Measurements from ENCODE around the gene HERPUD2. TPM values are rescaled to one million over a fixed set of nuclear protein-coding genes. Genes with fewer than 3 reads are reported as not detected.
"Not testable (repeated sequence)": the region's sequence is repeated elsewhere in the genome, so short reads cannot be mapped to it uniquely, and the experiment has no call there.

Gene HERPUD2
- total RNA-seq, 1 donor from 2014 or later = 29.7 TPM

GRCh38 chr7:35680403-35681013, 14.4 kb downstream of the HERPUD2 start:
- no peak for DNase-seq (ENCODE audit: low read depth, low spot score)

GRCh38 chr7:35677582-35678356, 17.2 kb downstream of the HERPUD2 start:
- no peak for DNase-seq (ENCODE audit: low read depth, low spot score)

GRCh38 chr7:35676211-35676610, 18.7 kb downstream of the HERPUD2 start:
- DNase-seq (ENCODE audit: low read depth, low spot score) = no peak

GRCh38 chr7:35670856-35671569, 23.9 kb downstream of the HERPUD2 start:
- DNase-seq (ENCODE audit: low read depth, low spot score) = no peak

GRCh38 chr7:35660411-35660810, 34.5 kb downstream of the HERPUD2 start:
- DNase-seq (ENCODE audit: low read depth, low spot score) = not testable (repeated sequence)

GRCh38 chr7:35658606-35659201, 36.2 kb downstream of the HERPUD2 start:
- no peak for DNase-seq (ENCODE audit: low read depth, low spot score)

- DNase-seq (ENCODE audit: low read depth, low spot score) = no peak
These were observed 37.8 kb downstream of the HERPUD2 start for GRCh38 chr7:35657125-35657524.

GRCh38 chr7:35654558-35654957, 40.4 kb downstream of the HERPUD2 start:
- DNase-seq (ENCODE audit: low read depth, low spot score) = not testable (repeated sequence)

- DNase-seq (ENCODE audit: low read depth, low spot score) = no peak
These were observed 42.8 kb downstream of the HERPUD2 start for GRCh38 chr7:35652124-35652523.

- DNase-seq (ENCODE audit: low read depth, low spot score) = no peak
These were observed 44.2 kb downstream of the HERPUD2 start for GRCh38 chr7:35650751-35651150.

GRCh38 chr7:35649711-35650110, 45.2 kb downstream of the HERPUD2 start:
- DNase-seq (ENCODE audit: low read depth, low spot score) = no peak

- DNase-seq (ENCODE audit: low read depth, low spot score) = no peak
These were observed 46.6 kb downstream of the HERPUD2 start for GRCh38 chr7:35648367-35648766.

GRCh38 chr7:35647171-35647574, 47.8 kb downstream of the HERPUD2 start:
- DNase-seq (ENCODE audit: low read depth, low spot score) = no peak

- DNase-seq (ENCODE audit: low read depth, low spot score) = no peak
These were observed 48.5 kb downstream of the HERPUD2 start for GRCh38 chr7:35646289-35647023.

GRCh38 chr7:35645691-35646090, 49.2 kb downstream of the HERPUD2 start:
- no peak for DNase-seq (ENCODE audit: low read depth, low spot score)

- DNase-seq (ENCODE audit: low read depth, low spot score) = no peak
These were observed 64.6 kb downstream of the HERPUD2 start for GRCh38 chr7:35630024-35630972.

GRCh38 chr7:35624299-35625186, 70.4 kb downstream of the HERPUD2 start:
- no peak for DNase-seq (ENCODE audit: low read depth, low spot score)

- DNase-seq (ENCODE audit: low read depth, low spot score) = no peak
These were observed 71.6 kb downstream of the HERPUD2 start for GRCh38 chr7:35623381-35623780.

- DNase-seq (ENCODE audit: low read depth, low spot score) = no peak
These were observed 75.1 kb downstream of the HERPUD2 start for GRCh38 chr7:35619863-35620262.

Data from pulmonary artery endothelial cell (primary cell).